HG03575 (cell line): Measurements from ENCODE around the gene GJC1.
"Not testable (repeated sequence)": the region's sequence is repeated elsewhere in the genome, so short reads cannot be mapped to it uniquely, and the experiment has no call there.

Experiments
- ATAC-seq: cut with Tn5 transposase; IDR thresholded peaks from one replicate; pipeline ENCODE4 v1.9.1; 2021; ENCODE audit not compliant: unreplicated experiment, insufficient number of reproducible peaks, low FRiP score; ENCODE audit errors: extremely low read depth

The GJC1 gene

GRCh38 chr17:44768505-44769142 lies 61.5 kb downstream of the GJC1 start:
- ATAC-seq: no peak

GRCh38 chr17:44767493-44767892 lies 62.6 kb downstream of the GJC1 start:
- ATAC-seq: no peak

- ATAC-seq: no peak
These were observed 63.6 kb downstream of the GJC1 start for GRCh38 chr17:44766409-44767038.

GRCh38 chr17:44765965-44766364 lies 64.1 kb downstream of the GJC1 start:
- no peak for ATAC-seq

DNA sequence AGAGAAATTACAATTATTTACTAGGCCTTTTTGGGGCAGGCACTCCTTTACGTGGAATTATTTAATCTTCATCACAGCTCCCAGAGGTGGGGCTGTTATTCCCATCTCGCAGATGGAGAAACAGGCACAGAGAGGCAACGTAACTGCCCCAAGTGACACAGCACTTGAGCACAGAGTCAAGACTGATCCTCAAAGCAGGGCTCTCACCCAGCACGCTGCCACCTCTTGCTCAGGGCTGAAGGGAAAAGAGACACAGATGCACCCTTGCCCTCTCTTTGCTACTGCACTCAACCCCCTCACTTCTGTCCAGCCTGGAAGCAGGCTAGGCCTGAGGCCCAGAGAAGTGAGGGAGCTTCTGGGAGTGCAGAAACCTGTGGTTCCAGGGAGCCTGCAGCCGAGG lies 66.9 kb downstream of the GJC1 start:
- ATAC-seq: no peak

- ATAC-seq: no peak
These were observed 67.9 kb downstream of the GJC1 start for GRCh38 chr17:44761932-44762810.

DNA sequence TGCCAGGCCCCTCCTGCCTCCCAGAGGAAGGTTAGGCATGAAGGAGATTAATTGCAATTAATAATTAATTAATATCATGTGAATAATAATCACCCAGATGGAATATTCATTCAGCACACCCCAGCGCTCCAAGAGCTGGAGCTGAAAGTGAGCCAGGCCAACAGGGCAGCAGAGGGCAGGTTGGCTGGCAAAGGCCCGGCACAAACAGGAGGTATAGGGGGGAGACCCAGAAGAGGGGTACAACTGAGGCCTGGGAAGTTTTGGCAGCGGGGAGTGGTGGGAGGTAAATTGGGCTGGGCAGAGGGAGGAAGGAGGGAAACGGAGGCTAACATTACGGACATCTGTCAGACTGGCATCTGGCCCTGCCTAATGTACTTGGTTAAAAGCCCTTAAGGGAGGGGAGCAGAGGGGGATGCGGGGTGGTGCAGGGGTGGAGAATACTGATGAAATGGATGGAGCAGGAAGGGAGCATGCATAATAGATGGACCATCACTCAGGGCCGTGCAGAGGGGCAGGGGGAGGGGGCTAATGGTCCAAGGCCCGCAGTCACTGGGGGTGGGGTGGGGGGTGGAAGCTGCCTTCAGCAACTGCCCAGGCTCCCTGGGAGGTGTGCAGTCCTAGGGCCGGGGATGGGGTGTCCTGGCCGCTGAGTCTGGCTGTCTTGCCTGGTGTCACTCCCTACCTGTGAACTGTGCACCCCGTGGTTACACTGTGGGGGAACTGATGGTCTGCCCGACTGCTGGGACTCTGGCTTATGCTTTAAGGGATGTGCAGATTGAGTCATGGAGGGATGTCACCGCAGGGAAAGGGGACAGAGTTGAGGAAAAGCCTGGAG lies 69.4 kb downstream of the GJC1 start:
- ATAC-seq: no peak

DNA sequence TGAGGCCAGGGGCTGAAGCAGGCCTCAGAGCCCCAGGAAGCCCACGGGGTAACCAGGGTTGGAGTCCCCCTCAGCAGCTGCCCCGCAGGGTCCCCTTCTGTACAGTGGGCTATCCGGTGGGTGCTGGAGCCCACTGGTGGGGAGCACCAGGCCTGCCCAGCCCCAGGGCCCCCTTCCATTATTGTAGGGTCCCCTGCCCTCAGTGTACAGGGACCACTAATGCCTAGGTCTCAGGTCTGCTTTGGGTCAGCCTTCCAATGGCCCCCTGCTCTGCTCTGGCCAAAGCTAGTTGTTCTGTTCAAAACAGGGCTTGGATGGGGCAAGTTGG lies 70.2 kb downstream of the GJC1 start:
- ATAC-seq: no peak

DNA sequence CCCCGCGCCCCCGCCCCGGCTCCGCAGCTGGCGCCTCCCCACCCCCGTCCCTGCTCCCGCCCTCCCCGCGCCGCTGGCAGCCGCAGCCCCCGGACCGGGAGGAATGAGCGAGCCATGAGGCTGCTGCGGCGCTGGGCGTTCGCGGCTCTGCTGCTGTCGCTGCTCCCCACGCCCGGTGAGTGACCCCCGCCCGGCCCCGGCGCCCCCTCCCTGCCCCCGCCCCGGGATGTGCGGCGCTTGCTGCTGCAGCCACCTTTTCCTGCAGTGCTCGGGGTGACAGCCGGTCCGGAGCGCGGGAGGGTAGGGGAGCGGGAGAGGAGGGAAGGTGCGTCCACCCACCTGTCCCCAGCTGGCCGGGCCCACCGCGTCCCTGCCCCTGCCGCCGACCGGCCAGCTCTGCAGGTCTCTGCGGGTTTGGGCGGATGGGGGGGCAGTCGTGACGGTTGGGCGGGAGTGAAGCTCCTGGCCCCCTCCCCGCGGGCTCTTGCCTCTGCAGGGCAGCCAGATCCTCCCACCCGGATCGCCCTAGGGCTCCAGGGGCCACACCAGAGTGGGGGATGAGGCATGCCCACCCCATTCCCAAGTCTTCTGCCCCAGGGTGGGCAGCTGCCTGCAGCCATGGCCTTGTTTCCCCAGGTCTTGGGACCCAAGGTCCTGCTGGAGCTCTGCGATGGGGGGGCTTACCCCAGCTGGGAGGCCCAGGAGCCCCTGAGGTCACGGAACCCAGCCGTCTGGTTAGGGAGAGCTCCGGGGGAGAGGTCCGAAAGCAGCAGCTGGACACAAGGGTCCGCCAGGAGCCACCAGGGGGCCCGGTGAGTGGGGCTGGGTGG lies 70.8 kb downstream of the GJC1 start:
- ATAC-seq: no peak

DNA sequence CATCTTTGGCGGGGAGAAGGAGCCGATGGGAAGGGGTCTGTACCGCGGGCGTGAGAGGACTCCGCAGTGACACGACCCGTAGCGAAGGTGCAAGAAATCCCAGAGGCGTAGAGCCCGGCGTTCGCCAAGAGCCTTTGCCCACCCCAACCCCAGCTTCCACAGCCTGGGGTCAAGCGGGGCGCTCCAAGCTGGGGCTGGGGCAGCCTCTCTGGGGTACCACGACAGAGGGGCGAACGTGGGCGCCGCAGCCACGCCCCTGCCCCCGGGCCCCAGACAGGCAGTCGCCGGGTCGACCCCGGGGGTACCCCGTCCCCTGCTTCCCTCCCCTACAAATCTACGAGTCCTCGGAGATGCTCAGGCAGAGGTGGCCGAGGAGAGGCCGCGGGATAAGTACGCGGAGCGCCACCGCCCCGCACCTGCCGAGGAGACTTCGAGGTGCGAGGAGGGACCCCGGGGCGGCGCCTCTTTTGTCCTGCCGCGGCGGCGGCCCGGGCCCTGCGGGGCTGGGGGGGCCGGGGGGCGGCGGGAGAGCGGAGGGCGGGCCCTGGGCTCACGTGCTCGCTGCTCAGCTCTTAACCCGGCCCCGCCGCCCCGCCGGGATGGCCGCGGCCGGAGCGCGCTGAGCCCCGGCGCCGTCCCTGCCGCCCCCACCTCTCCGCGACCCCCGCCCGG lies 71.5 kb downstream of the GJC1 start, which contains the start of gene ADAM11:
TSS of gene ADAM11 (plus strand) at position 575 of the 672 bp plus-strand sequence. CDS start 212 bp downstream, outside the sequence.
- no peak for ATAC-seq

- ATAC-seq: no peak
These were observed 72.1 kb downstream of the GJC1 start for GRCh38 chr17:44757918-44758413.

DNA sequence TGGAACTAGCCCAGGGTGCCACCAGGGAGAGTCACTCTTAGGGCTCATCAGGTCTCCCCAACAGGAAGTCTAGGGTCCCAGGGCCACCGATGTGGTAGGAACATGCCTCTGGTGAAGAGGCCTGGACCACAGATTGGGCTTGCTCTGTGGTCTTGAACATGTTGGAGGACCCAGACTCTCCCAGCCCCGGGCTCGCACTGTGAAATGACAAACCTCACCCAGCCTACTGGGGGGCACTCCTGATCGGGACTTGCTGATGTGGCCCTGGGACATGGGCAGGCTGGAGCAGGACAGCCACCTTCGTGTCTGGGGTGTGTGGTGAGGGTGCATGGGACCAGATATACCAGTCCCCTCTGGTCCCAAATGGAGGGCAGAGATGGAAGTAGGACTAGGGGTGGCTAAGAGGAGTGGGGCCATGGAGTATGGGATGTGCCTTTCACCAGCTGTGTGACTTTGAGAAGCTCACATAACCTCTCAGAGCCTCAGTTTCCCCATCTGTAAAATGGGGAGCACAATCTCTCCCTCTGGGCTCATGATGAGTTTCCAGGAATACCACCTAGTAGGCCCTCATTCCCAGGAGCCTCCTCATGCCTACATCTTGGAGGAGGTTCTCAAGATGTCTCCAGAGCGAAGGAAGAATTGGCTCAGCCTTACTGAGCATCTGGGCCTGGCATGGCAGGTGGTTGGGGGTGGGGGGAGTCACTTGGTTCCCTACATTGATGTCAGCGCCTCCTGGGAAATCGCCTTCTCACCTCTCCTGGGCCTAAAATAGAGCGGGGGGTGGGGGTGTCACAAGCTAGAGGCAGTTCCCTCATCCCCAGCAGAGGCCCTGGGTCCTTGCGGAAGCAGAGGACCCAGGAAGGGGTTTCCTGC lies 72.8 kb downstream of the GJC1 start:
- ATAC-seq: no peak

- not testable (repeated sequence) for ATAC-seq
These were observed 74.9 kb downstream of the GJC1 start for GRCh38 chr17:44755180-44755579.

GRCh38 chr17:44754276-44754675 lies 75.8 kb downstream of the GJC1 start:
- no peak for ATAC-seq

- no peak for ATAC-seq
These were observed 76.9 kb downstream of the GJC1 start for GRCh38 chr17:44752953-44753861.

GRCh38 chr17:44751806-44752205 lies 78.3 kb downstream of the GJC1 start:
- no peak for ATAC-seq
